C4-2B (cell line): Measurements from ENCODE around the gene FOXK1.

Experiments
- CTCF ChIP-seq: fragments of 450-650 bp; conservative IDR thresholded peaks from 2 replicates; pipeline ENCODE4 v1.5.1; 2017; ENCODE audit warnings: mild to moderate bottlenecking
- ZFX ChIP-seq: fragments of 450-650 bp; IDR thresholded peaks from 2 replicates; pipeline ENCODE4 v1.6.1; 2017

GRCh38 chr7:4792537-4793126 is 110.5 kb downstream of the FOXK1 start:
- TF ChIP-seq CTCF: no peak
- no peak for TF ChIP-seq ZFX
